Islet precursor cell (in vitro differentiated cells): Measurements from ENCODE around the gene MAP4K3.
"Not testable (repeated sequence)": the region's sequence is repeated elsewhere in the genome, so short reads cannot be mapped to it uniquely, and the experiment has no call there.

Experiments used
- DNase-seq: peaks from one replicate; pipeline ENCODE4 v3.0.0-alpha.2; 2018

The MAP4K3 gene

GRCh38 chr2:39290433-39290832 lies 146.7 kb downstream of the MAP4K3 start:
- DNase-seq: no peak

DNA sequence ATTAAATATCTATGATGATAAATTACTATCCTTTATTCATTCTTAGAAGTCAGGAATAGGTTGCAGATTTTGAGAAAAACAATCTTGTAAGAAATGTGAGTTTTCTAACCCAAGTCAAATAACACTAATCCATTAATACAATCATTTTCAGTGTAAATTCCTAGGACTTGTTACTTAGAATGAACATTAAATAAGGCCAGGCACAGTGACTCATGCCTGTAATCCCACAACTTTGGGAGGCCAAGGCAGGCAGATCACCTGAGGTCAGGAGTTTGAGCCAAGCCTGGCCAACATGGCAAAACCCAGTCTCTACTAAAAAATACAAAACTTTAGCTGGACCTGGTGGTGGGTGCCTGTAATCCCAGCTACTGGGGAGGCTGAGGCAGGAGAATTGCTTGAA lies 147.5 kb downstream of the MAP4K3 start:
- DNase-seq: no peak

GRCh38 chr2:39283561-39283960 lies 153.5 kb downstream of the MAP4K3 start:
- DNase-seq: no peak

DNA sequence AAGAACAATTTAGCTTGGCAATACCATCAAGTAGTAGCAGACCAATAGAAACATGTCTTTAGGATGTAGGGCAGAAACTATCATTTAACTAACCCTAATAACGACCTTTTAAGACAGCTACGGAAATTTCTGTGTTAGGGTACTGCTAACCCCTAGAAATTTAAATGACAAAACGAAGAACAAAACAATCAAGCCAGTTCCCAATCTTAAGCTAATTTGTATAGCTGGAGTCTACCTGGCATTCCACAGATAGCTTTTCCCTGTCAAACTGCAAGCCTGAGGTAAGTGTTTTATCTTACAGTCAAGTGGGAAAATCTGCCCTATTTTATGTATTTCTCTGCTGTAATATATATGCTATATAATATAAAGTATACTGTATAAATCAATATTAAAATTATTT lies 155.7 kb downstream of the MAP4K3 start:
- DNase-seq: no peak

GRCh38 chr2:39275016-39275415 lies 162.1 kb downstream of the MAP4K3 start:
- no peak for DNase-seq

- no peak for DNase-seq
These were observed 167.1 kb downstream of the MAP4K3 start for GRCh38 chr2:39269941-39270340.

DNA sequence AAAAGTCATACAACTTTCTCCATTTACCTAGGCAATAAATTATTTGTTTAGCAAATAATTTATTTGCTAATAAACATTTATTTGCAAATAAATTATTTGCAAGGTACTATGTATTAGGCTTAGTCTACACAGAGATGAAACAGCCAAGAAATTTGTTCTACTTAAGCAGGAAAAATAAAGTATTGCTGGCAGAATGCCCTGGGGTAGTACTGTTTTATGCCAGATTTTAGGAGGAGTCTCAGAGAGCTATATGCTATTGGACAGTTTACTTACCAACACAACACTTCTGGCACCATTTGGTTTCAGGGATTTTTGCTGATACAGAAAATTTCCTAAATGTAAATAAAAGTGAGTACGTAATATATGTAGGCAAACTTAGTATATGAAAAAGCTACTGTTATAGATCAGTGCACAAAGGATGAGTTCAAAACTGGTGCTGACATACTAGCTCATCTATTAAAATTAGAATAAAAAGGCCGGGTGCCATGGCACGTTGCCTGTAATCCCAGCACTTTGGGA lies 170.1 kb downstream of the MAP4K3 start:
- no peak for DNase-seq

GRCh38 chr2:39266139-39266805 lies 170.8 kb downstream of the MAP4K3 start:
- no peak for DNase-seq

GRCh38 chr2:39265315-39265714 lies 171.8 kb downstream of the MAP4K3 start:
- DNase-seq: no peak

GRCh38 chr2:39264733-39265132 lies 172.4 kb downstream of the MAP4K3 start:
- DNase-seq: no peak

- DNase-seq: no peak
These were observed 177.0 kb downstream of the MAP4K3 start for GRCh38 chr2:39260087-39260486.

DNA sequence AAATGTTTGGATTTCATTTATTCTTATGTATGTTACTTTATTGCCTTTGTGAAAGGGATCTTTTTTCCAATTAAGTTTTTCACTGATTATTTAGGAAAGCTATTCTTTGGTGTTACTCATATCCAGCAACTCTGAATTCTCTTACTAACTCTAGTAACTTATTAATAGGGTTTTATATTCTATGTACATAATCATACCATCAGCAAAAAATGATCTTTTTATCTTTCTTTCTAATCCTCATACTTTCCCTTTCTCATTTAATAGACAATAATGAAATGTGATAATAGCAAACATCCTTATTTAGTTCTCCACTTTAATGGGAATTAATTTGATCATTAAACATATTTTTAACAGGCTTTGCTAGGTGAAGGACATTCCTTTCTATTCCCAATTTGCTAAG lies 181.0 kb downstream of the MAP4K3 start:
- DNase-seq: no peak

GRCh38 chr2:39252888-39253518 lies 184.1 kb downstream of the MAP4K3 start:
- DNase-seq: no peak

- no peak for DNase-seq
These were observed 189.5 kb downstream of the MAP4K3 start for GRCh38 chr2:39247512-39248043.

- no peak for DNase-seq
These were observed 190.6 kb downstream of the MAP4K3 start for GRCh38 chr2:39246382-39246980.

- not testable (repeated sequence) for DNase-seq
These were observed 192.0 kb downstream of the MAP4K3 start for GRCh38 chr2:39244963-39245625.

GRCh38 chr2:39244241-39244862 lies 192.7 kb downstream of the MAP4K3 start:
- not testable (repeated sequence) for DNase-seq

DNA sequence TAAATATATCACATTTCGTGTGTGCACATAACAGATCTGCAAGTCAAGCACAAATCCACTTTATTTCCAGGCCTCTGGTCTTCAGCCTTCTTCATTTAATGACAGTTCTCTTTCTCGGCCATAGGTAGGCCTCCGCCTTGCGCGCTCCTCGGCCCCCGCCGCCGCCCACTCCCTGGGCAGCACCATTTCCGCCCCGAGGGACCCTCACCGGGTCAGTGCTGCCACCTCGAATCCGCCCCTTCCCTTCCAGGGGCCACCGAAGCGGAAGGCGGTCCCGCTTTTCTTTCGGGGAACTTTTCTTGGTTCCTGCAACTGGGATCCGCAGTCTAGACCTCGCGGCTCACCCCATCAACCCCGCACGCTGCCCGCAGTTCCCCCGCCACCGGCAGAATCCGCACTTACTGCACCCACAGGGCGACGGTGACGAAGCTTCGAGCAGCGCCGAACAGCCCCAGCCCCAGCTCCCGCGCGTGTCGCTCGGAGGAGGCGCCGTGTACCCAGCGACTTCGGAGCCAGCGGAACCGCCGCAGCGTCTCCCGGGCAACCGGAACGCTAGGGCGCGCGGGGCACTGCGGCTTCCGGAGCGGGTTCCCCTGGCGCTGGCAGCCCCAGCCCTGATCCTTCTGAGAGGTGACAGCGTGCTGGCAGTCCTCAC lies 193.5 kb downstream of the MAP4K3 start, which contains the start of gene CDKL4:
Gene CDKL4, minus strand, starts transcription at position 502 of the 655 bp plus-strand sequence.
- no peak for DNase-seq

DNA sequence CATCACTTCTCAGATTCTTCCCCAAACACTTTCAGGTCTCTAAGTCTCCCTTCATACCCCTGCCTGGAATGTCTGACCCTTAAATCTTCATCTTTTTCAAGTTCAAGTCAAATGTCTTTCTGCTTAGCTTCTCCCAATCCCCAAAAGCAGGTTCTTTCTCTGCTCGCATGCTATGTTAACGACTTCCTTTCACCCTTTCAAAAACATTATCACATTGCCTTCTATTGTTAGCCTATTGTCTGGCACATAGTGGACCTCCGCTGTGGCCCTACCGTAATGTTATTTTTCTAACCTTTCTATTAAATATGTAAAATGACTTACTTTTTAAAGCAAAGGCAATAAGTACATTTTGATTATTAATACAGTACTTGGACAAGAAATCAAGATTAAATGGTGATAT lies 195.5 kb downstream of the MAP4K3 start:
- no peak for DNase-seq

DNA sequence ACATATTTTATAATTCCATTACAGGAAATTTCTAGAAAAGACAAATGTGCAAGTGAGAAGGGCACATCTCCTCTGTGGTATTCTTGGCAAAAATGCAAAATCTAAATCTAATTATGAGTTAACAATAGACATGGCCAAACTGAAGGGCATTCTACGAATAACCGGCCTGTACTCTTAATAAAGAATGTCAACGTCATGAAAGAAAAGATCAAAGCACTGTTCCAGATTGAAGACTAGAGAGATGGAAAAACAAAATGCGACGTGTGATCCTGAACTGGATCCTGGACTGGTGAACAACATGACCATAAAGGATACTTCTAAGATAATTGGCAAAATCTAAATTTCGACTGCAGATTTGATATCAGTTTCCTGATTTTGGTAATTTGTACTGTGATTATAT lies 196.3 kb downstream of the MAP4K3 start:
- DNase-seq: no peak

- no peak for DNase-seq
These were observed 202.3 kb downstream of the MAP4K3 start for GRCh38 chr2:39234754-39235153.

GRCh38 chr2:39232141-39232540 lies 204.9 kb downstream of the MAP4K3 start:
- DNase-seq: no peak
